ENCODE results near the gene DLG2. TPM values are rescaled to one million over a fixed set of nuclear protein-coding genes. Genes with fewer than 3 reads are reported as not detected.

The DLG2 gene
- total RNA-seq, 3 donors from 2014 or later (not counting 1 experiment from before 2014, with no cell fraction given), result 1.7 to 2.9 (median 2.2) TPM

DNA sequence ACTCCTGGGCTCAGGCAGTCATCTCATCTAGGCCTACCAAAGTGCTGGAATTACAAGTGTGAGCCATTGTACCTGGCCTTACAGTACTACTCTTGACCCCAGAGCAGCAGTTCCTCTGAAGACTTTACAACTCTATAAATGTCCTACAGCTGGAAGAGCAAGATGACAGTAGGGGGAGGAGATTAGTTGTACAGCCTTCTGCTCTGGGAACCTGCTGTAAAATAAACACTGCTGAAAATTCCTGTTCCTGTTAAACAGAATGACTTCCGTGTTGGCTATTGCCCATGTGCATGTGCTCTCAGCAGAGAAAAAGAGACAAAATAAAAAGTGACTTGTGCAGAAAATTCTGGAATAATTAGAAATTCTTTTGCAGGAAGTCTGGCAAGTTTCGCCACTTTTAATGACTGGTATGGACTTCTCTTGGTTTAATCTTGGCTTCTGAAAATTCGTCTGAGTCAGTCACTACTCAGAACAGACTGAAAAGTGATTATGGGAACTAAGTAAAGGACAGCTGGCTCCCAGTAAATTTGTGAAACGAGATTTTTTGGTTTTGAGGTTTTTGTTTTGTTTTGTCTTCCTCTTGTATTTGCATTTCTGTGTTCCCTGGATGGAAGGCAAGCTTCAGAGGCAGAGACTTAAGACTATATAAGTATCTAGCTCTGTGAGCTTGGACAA is 955.7 kb downstream of the DLG2 start:
- Histone ChIP-seq H3K36me3 (ENCODE audit: control insufficient read depth, insufficient read depth, low read length) (no peaks in the 10 kb centered on the region), H3K9me3 (ENCODE audit: control insufficient read depth, insufficient read depth, low read length) (peaks cover 3% of the 10 kb centered on the region), H3K27me3 (ENCODE audit: control insufficient read depth, insufficient read depth, low read length) (no peaks in the 10 kb centered on the region), H3K4me3 (ENCODE audit: low read length) (no peak overlapping the region), H3K4me1 (ENCODE audit: control insufficient read depth, insufficient read depth, low read length) (no peaks in the 10 kb centered on the region), H3K27ac (ENCODE audit: low read length) (no peak overlapping the region)
- no peaks in the 10 kb centered on the region for H3K4me1 Mint-ChIP-seq
- WGBS (ENCODE audit: insufficient coverage), result 72% methylated on average over 4 of the region's 4 CpGs
- no peaks in the 10 kb centered on the region for H3K36me3 Mint-ChIP-seq
- no peak overlapping the region for H3K4me3 Mint-ChIP-seq
- peaks cover 7 to 26% of the 10 kb centered on the region in 2 donors for H3K9me3 Mint-ChIP-seq
- intact Hi-C loops (cut with micrococcal nuclease), result no loop called here
- ATAC-seq, result no peak
- TF ChIP-seq CTCF (IDR thresholded peaks at IDR 0.05), result no peak
- no peak overlapping the region for H3K27ac Mint-ChIP-seq
- DNase-seq, result no peak
- H3K27me3 Mint-ChIP-seq (ENCODE audit: low read depth in 2 of 2), result no peaks in the 10 kb centered on the region

DNA sequence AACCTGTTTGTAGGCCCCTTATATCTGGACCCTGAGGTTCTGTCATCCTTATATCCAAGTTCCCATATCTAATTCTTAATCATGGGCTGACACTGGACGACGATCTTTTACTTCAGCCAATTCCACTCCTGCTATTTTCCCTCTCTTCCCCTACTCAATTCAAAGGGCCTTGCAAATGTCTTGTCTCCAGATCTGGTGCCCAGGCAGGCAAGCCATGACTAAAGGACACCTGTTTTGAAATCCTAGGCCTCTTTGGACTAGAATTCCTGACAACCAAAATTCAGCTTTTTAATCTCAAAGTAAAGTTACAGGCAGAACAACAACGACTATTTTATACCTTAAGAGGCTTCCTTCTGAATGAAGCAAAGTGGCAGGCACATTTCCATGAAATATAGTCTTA is 963.4 kb downstream of the DLG2 start:
- Histone ChIP-seq H3K36me3 (ENCODE audit: control insufficient read depth, insufficient read depth, low read length) (no peaks in the 10 kb centered on the region), H3K9me3 (ENCODE audit: control insufficient read depth, insufficient read depth, low read length) (no peaks in the 10 kb centered on the region), H3K27ac (ENCODE audit: low read length) (no peak overlapping the region), H3K27me3 (ENCODE audit: control insufficient read depth, insufficient read depth, low read length) (no peaks in the 10 kb centered on the region), H3K4me3 (ENCODE audit: low read length) (no peak overlapping the region), H3K4me1 (ENCODE audit: control insufficient read depth, insufficient read depth, low read length) (no peaks in the 10 kb centered on the region)
- Mint-ChIP-seq H3K9me3 (peaks cover 7 to 11% of the 10 kb centered on the region in 2 donors), H3K27ac (no peak overlapping the region), H3K27me3 (ENCODE audit: low read depth in 2 of 2) (no peaks in the 10 kb centered on the region), H3K4me3 (no peak overlapping the region), H3K36me3 (no peaks in the 10 kb centered on the region), H3K4me1 (no peaks in the 10 kb centered on the region)
- no peak for TF ChIP-seq CTCF (IDR thresholded peaks at IDR 0.05)
- DNase-seq, result no peak
- 81% methylated on average over 3 of the region's 3 CpGs for WGBS (ENCODE audit: insufficient coverage)
- ATAC-seq, result no peak
- intact Hi-C loops (cut with micrococcal nuclease), result no loop called here

DNA sequence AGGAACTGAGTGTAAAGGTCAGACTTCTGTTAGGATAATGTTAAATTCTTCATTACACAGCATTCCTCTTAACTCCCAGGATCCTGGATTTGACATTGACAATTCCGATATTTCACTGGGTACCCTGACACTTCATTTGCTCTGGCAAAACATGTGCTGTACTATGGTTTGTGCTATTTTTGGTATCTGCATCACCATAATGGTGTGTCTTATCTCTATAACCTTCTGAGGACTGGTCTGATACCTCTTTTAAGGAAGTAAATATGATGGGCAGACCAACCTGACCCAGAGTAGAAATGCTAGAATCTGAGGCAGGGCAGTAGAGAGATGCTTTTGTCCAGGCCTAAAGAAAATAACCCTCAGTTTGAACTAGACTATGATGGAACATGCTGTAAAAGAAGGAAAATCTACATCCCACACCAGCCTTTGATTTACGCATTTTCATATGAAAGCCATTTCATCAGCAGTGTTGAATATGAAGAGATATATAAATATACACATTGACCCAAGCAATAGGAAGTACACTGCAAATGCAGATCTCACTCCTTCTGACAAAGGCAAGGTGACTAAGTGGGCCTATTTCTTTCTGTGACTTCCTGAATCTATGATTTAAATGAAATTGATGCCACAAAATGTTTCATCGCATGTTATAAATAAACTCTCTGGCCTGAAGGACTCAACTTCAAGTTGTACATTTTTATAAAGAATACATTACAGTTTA is 966.7 kb downstream of the DLG2 start:
- Mint-ChIP-seq H3K4me3 (no peak overlapping the region), H3K27ac (no peak overlapping the region), H3K4me1 (no peaks in the 10 kb centered on the region), H3K36me3 (no peaks in the 10 kb centered on the region), H3K9me3 (peaks cover 12 to 14% of the 10 kb centered on the region in 2 donors), H3K27me3 (ENCODE audit: low read depth in 2 of 2) (no peaks in the 10 kb centered on the region)
- H3K4me1 ChIP-seq (ENCODE audit: control insufficient read depth, insufficient read depth, low read length), result no peaks in the 10 kb centered on the region
- no peak overlapping the region for H3K27ac ChIP-seq (ENCODE audit: low read length)
- H3K9me3 ChIP-seq (ENCODE audit: control insufficient read depth, insufficient read depth, low read length), result peaks cover 2% of the 10 kb centered on the region
- intact Hi-C loops (cut with micrococcal nuclease), result no loop called here
- TF ChIP-seq CTCF (IDR thresholded peaks at IDR 0.05), result no peak
- no peak for ATAC-seq
- 100% methylated on average over 1 of the region's 3 CpGs for WGBS (ENCODE audit: insufficient coverage)
- DNase-seq, result no peak
- H3K36me3 ChIP-seq (ENCODE audit: control insufficient read depth, insufficient read depth, low read length), result no peaks in the 10 kb centered on the region
- H3K4me3 ChIP-seq (ENCODE audit: low read length), result no peak overlapping the region
- no peaks in the 10 kb centered on the region for H3K27me3 ChIP-seq (ENCODE audit: control insufficient read depth, insufficient read depth, low read length)
